HTR-8/SVneo (cell line): Measurements from ENCODE around the gene FAM180B.
A peak's percentile ranks its signal among the peaks of the same experiment; 100 is the strongest.
"Not testable (repeated sequence)": the region's sequence is repeated elsewhere in the genome, so short reads cannot be mapped to it uniquely, and the experiment has no call there.

ENCODE experiments used
- DNase-seq: peaks from one replicate; pipeline ENCODE4 v3.0.0; 2011; ENCODE audit warnings: low spot score, mixed read lengths; ENCODE audit not compliant: insufficient read length
- FAIRE-seq: peaks from 2 replicates; lab custom pipeline; 2011; peaks lifted over from hg19 to GRCh38; lab: Jason Lieb, UNC

FAM180B gene, protein sequence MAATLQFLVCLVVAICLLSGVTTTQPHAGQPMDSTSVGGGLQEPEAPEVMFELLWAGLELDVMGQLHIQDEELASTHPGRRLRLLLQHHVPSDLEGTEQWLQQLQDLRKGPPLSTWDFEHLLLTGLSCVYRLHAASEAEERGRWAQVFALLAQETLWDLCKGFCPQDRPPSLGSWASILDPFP

DNA sequence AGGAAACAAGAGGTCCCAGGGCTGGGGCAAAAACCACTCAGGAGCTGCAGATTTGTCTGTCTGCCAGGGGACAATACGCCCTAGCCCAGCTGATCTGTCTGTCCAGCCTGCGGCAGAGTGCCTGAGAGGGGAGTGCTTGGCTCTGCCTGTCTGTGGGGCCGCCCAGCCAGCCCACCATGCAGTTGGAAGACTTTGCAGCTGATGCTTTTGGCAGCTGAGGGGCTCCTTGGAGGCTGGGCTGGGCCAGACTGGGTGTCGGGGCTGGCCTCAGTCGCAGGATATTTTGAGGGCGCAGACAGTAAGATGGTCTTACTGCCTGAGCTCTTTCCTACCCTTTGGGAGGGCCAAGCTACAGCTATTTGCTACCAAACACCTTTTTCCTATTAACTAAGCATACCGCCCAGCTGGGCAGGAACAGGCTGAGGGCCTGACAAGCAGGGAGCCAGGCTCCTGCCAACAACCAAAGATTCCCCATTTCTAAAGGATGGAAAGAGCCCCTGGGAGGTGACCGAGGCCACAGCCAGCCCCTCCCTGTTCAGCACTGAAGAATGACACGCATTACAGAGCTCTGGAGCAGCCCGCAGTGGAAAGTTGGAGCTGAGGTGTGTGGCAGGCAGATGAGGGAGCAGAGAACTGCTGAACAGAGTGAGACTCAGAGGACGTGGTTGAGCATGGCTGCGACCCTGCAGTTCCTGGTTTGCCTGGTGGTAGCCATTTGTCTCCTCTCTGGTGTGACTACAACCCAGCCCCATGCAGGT lies at the start of gene FAM180B:
FAM180B (plus strand) TSS at position 581 of the 758 bp plus-strand sequence; CDS start at position 672, 91 bp downstream.
- no peak for FAIRE-seq

DNA sequence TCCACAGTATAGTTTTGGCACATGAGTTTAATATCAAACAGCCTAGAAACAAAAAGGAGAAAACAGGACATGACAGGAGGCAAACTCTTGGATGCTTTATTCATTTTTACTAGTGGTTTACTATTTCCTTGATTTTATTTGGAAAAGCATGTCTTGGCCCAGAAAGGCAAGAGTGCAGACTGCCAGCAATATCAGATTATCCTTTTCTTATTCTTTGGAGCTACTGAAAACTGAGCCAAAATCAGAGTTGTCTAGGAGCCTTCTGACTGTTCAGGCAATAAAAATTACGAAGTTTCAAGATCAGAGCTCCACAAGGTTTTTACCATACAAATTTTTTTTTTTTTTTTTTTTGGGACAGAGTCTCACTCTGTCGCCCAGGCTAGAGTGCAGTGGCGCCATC lies 49.6 kb upstream of the FAM180B start:
- FAIRE-seq (no peak), DNase-seq (no peak)

More for the DNA sequence above, at the start of gene FAM180B:
- DNase-seq = no peak

DNA sequence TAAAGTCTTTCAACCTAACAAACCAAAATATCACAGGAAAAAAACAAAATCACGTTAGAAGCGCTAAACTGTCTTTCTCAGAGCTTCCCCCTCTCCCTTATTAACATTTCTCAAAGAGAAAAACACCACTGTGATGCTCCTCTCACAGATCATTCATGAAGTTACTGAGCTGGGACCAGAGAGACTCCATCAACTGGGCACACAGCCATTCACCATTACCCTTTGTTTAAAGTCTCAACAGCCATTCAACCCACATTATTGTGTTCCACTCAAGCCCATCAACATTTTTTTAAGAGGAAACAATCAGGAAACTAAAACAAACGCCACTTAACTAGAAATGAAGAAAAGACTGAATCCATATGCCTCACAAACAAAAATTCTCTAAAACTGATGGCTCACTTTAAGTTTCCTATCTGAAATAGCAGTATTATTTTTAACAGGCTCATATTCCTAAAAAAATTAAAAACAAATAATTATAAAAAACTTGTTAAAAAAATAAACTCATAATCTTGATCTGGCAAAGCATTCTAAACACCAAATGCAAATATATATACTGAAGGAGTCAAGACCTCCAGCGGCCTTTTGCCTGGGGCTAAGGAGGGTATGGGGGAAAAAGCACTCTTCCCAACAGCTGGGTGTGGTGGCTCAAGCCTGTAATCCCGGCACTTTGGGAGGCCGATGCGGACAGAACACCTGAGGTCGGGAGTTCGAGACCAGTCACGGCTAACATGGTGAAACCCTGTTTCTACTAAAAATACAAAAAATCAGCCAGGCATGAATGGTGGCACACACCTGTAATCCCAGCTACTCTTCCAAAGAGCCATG lies 47.5 kb upstream of the FAM180B start:
- FAIRE-seq (no peak), DNase-seq (no peak)

DNA sequence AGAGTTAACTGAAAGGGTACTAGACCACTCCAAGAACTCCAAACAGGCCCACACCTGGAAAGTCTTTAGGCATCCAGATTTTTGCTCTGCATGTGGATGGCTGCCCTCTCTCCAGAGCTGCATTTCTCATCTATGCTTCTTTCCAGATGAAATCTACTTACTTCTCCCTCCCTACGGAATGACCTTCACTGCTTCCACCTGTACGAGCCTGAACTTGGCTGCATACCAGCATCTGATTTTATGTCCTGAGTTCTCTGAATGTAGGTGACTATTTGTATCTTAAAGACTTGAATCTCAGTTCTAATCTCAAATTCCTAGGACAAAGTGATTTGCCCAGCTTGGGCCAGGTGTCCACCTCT lies 46.8 kb upstream of the FAM180B start:
- FAIRE-seq (no peak), DNase-seq (no peak)

DNA sequence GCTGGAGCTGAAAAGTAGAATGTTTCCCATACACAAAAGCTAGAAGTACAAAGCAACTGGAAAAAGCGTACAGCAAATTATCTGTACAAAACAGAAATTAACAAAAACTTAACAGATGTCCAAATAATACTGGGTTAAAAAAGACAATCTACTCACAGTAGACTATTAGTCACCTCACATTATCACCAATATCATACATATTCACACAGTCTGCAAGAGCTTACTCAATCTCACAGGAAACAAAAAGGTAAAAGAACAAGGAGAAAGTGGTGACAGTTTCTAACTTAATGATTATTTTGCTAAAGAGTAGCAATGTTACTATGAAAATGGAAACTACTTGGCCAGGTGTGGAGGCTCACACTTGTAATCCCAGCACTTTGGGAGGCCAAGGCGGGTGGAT lies 45.4 kb upstream of the FAM180B start:
- DNase-seq (no peak), FAIRE-seq (no peak)

DNA sequence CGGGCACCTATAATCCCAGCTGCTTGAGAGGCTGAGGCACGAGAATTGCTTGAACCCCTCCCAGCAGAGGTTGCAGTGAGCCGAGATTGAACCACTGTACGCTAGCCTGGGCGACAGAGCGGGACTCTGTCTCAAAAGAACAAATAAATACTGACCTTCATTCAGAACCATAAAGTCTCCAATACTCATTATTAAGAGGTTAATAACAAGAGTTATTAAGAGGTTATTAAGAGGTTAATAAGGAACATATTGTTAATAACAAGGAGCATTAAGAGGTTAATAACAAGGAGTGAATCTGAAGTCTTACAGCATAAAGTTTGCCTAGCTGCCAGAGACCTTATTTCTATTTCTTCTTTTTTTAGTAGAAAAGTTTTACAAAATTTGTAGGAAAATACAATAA lies 41.2 kb upstream of the FAM180B start:
- FAIRE-seq = no peak
- no peak for DNase-seq

DNA sequence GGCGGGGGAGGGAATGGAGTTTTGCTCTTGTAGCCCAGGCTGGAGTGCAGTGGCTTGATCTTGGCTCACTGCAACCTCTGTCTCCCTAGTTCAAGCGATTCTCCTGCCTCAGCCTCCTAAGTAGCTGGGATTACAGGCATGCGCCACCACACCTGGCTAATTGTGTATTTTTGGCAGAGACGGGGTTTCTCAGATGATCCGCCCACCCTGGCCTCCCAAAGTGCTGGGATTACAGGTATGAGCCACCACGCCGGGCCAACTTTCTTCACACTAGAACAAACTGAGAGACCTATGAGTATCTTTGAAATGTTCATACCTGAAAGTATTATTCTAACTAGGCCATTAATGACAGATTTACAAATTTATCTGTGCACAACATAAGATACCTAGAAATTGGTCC lies 40.2 kb upstream of the FAM180B start:
- not testable (repeated sequence) for DNase-seq, FAIRE-seq

DNA sequence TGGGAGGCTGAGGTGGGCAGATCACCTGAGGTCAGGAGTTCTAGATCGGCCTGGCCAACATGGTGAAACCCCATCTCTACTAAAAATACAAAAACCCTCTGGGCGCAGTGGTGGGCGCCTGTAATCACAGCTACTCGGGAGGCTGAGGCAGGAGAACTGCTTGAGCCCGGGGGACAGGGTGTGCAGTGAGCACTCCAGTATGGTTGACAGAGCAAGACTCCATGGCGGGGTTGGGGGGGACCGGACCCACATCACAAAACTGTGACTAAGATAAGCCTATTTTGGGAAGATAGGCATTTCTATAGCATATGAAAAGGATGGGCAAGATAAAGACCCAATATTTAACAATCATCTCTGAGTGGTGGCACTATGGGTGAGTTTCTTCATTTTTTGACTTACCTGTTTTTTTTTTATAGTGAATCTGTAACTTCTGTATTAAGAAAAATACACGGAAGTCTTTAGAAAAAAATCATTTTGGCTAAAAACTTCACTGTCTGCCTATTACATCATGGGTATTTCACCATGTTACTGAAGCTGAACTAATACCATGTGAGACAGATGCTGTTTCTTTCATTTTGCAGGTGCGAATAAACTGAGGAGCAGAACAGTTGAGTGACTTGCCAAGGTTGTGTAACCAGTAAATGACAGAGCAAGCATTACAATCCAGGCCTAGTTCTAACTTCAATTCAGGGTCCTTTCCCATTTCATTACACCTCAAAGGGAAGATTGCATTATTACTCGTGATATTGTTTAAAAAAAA lies 36.0 kb upstream of the FAM180B start:
- DNase-seq = no peak
- no peak for FAIRE-seq

DNA sequence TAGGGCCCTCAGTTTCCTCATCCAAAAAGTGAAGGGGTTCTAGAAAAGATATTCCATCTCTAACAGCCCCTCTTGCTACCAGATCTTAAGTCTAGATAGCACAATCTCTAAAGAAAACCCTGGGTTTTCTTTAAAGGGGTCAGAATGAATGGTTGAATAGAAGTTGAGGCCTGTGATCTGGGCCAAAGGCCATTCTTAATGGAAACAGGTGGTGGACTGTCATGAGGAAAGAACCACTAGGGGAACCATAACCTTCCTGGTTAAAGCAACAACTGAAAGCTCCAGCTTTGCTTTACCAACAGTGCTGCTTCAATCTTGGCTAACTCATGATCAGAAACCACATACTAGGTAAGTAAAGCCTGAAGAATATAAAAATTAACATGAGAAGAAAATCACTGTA lies 35.4 kb upstream of the FAM180B start:
- DNase-seq = no peak
- FAIRE-seq = no peak

DNA sequence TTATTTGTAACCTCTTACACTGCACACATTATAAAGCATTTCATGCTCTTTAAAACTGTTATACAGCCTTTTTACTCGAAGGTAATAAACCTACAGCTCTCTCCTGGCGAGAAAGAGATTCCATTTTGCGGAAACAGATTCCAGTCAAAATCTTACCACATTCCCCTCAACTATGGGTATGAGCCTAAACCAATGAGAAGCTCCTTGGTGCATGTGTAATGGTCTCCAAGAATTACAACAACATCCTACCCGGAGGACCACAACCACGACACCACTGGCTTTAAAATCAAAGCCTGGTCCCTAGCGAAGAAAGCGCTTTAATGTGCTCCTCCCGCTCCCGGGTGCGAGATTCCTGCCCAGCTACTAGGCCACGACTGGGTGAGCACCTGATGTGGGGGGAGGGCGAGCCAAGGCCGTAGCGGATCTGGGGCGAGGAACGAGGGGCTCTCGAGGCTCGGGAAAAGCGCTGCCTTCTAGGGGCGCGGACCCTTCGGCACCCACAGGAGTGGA lies 34.4 kb upstream of the FAM180B start:
- DNase-seq (no peak), FAIRE-seq (no peak)

DNA sequence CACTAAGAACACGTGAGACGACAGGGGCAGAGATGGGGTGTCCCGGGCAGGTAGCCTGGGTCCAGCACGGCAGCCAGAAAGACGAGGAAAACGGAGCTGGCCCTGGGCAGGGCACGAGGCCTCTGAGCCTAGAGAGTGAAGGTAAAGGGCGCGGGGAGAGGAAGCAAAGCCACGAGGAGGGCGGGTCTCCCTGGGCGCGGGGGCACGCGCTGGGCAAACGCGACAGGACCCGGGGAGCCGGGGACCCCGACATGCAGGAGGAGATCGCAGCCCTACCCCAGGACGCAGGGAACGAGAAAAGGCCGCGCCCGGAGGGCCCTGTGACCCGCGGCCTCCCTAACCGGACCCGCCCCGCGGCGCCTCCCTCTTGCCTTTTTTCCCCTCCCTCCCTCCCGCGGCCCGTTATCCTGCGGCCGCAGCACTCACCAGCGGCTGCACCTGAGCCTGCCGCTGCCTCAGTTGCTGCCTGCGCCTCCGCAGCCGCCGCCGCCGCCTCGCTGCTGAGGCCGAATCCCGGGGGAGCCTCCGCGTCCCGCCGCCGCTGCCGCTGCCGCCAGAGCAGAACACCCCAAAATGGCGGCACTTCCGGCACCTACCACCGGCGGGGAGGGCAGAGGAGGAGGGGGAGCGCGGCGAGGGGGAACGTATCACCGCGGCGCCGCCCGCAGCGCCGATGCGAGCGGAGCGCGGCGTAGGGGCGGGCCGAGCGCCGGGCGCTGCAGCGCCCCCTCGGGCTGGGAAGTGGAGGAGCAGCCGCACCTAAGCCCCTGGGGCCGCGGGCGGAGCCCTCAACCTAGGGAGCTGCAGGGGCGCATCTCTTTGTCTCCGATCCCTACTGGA lies 33.7 kb upstream of the FAM180B start, which contains the start of gene CELF1:
CELF1 (minus strand) TSS at position 567 of the 840 bp plus-strand sequence. CDS start 53,609 bp downstream, outside the sequence.
- peak; percentile 83 for DNase-seq
- FAIRE-seq = peak; percentile 74

DNA sequence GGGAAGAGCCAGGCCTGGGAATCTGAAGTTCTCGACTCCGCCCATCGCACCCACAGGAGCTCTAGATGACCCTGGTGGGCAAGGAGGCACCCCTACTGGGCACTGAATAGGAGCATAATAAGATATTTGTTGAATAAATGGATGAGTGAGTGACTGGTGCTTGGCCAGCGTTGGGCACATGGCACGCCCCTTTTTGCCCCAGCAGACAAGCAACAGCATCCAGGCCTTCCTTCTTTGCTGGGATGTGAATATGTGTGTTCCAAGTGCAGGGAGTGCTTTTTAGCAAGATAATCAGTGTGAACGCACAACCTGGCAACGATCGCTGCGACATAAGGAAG lies 33.1 kb upstream of the FAM180B start:
- no peak for FAIRE-seq
- DNase-seq = no peak

DNA sequence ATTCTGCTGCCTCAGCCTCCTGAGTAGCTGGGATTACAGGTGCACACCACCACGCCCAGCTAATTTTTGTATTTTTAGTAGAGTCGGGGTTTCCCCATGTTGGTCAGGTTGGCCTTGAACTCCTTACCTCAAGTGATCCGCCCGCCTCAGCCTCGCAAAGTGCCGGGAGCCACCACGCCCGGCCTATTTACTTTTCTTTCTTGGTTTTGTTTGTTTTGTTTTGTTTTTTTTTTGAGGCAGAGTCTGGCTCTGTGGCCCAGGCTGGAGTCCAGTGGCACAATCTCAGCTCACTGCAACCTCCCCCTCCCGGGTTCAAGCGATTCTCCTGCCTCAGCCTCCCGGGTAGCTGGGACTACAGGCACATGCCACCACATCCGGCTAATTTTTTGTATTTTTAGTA lies 29.5 kb upstream of the FAM180B start:
- not testable (repeated sequence) for FAIRE-seq, DNase-seq

DNA sequence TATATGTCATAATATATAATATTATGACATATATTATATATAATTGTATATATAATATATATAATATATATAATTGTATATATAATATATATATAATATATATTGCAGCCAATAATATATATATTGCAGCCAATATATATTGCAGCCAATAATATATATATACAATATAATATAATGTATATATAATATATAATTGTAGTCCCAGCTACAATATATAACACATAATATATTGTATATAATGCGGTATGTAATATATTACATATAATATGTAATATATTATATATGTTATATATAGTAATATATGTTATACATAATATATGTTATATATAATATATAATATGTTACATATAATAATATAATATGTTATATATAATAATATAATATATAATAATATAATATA lies 27.8 kb upstream of the FAM180B start:
- FAIRE-seq = no peak

DNA sequence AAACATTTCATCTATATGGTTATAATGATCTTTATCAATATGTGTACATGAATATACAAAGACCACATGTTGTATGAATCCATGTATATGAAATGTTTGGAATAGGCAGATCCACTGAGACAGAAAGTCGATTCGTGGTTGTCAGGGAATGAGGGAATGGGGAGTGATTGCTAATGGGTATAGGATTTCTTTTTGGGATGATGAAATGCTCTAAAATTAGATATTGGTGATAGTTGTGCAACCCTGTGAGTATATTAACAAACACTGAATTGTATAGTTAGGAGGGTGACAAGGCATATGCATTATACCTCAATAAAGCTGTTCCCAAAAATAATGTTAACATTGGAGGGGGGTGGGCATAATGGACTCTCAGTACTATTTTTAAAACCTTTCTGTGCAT lies 26.1 kb upstream of the FAM180B start:
- no peak for DNase-seq
- no peak for FAIRE-seq

More for the DNA sequence above, 27.8 kb upstream of the FAM180B start:
- no peak for DNase-seq

DNA sequence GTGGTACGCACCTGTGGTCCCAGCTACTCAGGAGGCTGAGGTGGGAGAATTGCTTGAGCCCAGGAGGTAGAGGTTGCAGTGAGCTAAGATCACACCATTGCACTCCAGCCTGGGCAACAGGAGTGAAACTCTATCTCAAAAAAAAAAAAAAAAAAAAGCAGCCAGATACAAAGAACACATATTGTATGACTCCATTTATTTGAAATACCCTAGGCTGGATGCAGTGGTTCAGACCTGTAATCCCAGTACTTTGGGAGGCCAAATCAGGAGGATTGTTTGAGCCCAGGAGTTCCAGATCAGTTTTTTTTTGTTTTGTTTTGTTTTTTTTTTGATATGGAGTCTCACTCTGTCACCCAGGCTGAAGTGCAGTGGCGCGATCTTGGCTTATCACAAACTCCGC lies 24.1 kb upstream of the FAM180B start:
- not testable (repeated sequence) for FAIRE-seq, DNase-seq

DNA sequence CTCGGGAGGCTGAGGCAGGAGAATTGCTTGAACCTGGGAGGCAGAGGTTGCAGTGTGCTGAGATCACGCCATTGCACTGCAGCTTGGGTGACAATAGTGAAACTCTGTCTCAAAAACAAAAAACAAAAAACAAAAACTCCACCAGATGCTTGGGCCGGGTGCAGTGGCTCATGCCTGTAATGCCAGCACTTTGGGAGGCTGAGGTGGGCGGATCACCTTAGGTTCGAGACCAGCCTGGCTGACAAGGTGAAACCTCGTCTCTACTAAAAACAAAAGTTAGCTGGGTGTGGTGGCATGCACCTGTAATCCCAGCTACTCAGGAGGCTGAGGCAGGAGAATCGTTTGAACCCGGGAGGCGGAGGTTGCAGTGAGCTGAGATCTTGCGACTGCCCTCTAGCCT lies 22.1 kb upstream of the FAM180B start:
- FAIRE-seq, DNase-seq: not testable (repeated sequence)

DNA sequence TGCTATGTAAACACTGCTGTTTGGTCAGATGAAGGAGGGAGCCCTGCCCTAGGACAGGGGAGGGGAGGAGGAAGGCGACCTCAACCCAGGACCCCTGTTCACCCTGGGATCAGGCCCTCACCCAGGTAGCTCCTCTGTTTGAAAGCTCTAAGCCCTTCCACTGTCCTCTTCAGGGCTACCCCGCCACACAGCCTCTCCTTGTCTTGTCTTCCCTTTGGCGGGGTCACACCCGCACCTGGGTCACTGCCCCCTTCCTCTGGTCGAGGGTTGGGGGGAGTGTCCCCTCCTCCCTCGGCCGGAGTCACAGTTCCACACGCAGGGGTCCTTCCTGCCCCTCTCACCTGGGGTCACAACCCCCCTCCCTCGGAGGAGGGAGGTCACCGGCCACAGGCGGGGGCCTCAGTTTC lies 21.5 kb upstream of the FAM180B start:
- DNase-seq (no peak), FAIRE-seq (no peak)
